GM13977 (cell line): Measurements from ENCODE around the gene ZNRF3.

Experiments used
- DNase-seq: peaks from one replicate; pipeline ENCODE4 v3.0.0; 2012; ENCODE audit warnings: low spot score
- in situ Hi-C: fragments of 300-500 bp; cut with MboI; formaldehyde crosslinking; loops from one replicate; pipeline ENCODE4 v1.12.0; 2022; ENCODE audit warnings: low sequenced_read_pairs, low pct_unique_long_range_greater_than_20kb, mixed read lengths, inconsistent platforms; ENCODE audit not compliant: unreplicated experiment
- TF ChIP-seq, protein P1 (sequence below): IDR thresholded peaks from 2 replicates; pipeline ENCODE4 v1.5.1; 2012; ENCODE audit warnings: mild to moderate bottlenecking, control low read depth; ENCODE audit not compliant: insufficient read depth; ENCODE audit errors: extremely low read depth, missing control alignments

Gene ZNRF3

DNA sequence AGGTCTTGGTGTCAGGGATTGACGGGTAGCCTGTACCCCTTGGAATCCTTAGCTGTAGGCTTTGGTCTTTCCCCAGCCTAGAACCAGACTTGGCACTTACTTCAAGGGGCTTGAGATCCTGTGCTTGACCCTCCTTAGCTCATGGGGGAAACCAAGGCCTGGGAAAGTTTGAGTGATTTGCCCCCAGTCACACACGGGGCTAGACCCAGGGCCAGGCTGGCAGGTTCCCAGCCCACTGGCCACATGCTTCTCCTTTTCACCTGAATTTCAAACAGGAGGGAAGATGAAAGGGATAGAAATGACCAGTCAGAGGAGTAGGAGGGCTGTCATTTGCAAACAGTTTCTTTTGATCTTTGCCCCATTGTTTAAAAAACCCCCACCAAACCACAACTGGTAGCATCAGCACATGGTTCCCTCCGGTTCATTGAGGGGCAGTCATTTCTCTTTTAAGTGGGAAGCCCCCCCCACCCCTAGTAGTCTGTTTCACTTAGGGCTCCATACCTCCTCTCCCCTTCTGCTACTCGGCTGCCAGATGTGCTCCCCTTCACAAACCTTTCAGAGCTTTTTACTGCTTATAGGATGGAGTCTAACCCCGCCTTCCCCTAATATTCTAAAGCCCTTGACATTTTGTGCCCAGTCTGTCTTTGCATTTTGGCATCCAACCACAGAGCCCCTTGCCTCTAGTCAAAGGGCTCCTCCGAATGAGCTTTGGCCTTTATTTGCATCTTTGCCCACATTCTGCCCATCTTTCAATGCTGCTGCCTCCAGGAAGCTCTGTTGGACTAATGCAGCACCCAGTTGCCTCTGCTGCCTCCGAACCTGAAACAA lies 37.6 kb downstream of the ZNRF3 start:
- TF ChIP-seq, protein P1, sequence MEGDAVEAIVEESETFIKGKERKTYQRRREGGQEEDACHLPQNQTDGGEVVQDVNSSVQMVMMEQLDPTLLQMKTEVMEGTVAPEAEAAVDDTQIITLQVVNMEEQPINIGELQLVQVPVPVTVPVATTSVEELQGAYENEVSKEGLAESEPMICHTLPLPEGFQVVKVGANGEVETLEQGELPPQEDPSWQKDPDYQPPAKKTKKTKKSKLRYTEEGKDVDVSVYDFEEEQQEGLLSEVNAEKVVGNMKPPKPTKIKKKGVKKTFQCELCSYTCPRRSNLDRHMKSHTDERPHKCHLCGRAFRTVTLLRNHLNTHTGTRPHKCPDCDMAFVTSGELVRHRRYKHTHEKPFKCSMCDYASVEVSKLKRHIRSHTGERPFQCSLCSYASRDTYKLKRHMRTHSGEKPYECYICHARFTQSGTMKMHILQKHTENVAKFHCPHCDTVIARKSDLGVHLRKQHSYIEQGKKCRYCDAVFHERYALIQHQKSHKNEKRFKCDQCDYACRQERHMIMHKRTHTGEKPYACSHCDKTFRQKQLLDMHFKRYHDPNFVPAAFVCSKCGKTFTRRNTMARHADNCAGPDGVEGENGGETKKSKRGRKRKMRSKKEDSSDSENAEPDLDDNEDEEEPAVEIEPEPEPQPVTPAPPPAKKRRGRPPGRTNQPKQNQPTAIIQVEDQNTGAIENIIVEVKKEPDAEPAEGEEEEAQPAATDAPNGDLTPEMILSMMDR = no peak
- in situ Hi-C loops = no loop called here
- DNase-seq = peak; percentile 48

DNA sequence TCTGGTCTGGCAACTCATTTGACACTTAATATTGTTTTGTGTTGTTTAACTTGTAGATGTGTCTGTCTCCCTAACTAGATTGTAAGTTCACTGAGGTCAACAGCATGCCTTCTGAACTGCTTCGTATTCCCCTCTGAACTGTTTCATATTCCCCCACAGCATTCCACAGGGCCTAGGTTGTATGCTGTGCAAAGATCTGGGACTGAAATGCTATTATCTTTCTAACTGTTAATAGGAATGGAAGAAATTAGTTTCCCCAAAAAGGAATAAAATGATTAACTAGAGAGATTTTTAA lies 38.2 kb downstream of the ZNRF3 start:
- no peak for DNase-seq
- in situ Hi-C loops = no loop called here
- TF ChIP-seq, protein P1 = no peak

DNA sequence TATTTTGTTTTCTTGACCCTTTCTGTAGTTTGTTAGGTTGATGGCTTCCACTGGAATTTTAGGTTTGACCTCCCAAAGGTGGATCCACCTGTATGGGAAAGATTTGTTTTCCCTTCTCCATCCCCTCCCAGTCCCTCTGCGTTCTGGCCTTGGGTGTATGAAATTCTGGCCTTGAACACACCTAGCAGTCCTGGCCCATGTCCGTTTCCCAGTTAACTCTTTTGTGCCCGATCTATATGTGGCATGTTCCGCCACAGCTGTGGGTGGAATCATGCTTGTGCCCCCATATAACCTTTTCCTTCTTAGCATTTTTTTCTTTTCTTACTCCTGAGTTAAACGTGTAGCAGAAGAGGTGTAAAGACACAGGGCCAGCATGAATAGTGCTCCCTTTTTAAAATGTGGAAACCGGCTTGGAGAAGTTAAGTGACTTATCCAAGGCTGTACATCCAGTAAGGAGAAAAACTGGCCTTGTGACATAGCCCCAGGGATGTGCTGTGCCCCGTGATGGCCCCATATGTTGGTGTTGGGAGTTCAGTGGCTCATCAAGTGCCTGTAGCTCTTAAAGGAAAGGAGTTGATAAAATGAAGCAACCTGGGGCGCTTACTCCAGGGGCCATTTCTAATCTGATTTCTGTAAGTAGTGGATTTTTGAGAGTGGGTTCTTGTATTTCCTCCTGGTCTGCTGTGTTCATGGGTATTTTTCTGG lies 39.3 kb downstream of the ZNRF3 start:
- TF ChIP-seq, protein P1 = no peak
- in situ Hi-C loops = no loop called here
- no peak for DNase-seq

DNA sequence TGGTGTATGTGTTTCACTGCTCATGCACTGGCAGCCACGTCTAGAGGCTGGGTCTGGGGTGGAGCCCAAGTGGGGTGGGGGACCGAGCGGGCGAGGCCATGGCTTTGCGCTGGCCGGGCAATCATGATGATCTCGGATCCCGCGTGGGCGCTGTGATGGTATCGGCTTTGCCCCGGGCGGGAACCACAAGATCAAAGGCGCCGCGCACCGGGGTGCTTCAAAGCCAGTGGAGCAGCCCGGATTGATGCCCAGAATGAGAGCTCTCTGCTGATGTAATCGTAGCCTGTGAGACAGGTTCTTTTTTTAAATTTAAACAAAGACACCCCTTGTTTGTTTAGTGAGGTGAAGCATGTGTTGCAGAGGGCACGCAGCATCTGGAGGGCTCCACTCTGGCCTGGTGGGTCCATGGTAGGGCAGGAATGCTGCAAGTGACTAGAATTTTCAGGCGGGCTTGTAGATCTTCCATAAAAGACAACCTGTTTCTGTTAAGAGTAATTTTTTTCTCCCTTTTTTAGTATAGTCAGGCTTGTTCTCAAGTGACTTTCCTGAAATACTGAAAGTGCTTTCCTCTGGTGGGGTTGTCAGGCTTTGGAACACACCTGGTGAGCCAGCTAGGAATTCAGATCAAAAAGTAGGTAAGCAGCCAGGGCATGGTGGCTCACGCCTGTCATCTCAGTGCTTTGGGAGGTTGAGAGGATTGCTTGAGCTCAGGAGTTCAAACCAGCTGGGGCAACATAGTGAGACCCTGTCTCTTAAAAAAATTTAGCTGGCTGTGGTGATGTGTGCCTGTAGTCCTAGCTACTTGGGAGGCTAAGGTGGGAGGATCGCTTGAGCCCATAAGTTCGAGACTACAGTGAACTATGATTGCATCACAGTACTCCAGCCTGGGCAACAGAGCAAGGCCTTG lies 40.7 kb downstream of the ZNRF3 start:
- in situ Hi-C loops = no loop called here
- TF ChIP-seq, protein P1 = no peak
- no peak for DNase-seq

DNA sequence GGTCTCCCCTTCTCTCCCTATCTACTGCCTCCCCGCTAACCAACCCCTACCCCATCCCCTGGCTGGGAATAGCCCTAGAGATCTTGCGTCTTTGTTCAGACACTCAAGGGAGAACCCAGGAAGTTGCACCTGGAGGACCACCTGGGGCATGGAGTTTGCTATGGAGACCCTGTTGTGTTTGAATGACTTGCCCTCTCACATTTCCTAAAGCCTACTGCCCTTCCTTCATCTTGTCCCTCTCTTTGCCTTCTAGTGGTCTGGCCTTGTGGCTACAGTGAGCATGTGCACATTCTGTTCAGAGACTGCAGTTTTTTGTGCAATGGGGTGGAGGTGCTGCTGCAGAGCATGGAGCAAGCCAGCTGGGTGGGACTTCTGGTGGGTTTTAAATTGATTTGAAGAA lies 42.5 kb downstream of the ZNRF3 start:
- in situ Hi-C loops = no loop called here
- TF ChIP-seq, protein P1 = no peak
- no peak for DNase-seq

DNA sequence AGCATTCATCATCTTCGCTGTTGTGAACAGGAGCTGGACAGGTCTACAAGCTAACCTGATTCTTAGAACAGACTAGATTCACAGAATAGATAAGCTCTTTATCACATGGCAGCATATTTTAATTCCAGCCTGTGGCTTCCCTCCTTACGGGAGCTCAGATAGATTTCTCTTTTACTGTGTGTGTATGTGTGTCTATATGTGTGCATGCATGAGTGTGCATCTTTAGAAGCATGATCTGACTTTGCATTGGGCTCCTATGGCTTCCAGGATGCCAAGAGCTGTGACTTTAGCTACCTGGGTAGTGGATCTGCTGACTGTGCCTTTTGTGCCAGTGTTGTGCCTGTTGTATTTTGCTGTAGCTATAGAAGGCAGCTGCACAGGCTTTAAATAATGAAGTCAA lies 44.3 kb downstream of the ZNRF3 start:
- in situ Hi-C loops = no loop called here
- no peak for DNase-seq
- TF ChIP-seq, protein P1 = no peak
